HEK293 (cell line): Measurements from ENCODE around the gene PORCN.

Experiments
- CTCF ChIA-PET: fragments of 350-600 bp; formaldehyde crosslinking; extraction: SDS; loops from one replicate; lab custom pipeline; 2021; ENCODE audit warnings: antibody characterized with exemption; lab: Yijun Ruan, JAX
- POLR2A ChIA-PET: fragments of 300-600 bp; formaldehyde crosslinking; extraction: SDS; loops from one replicate; lab custom pipeline; 2020; ENCODE audit warnings: antibody characterized with exemption, inconsistent platforms; lab: Yijun Ruan, JAX
- H3K27ac ChIP-seq: fragments of 200-500 bp; sonication (Bioruptor generic); 2 replicates; pipeline ENCODE4 v1.5.1; 2014; ENCODE audit warnings: low read depth, low read length, control low read depth, inconsistent platforms; ENCODE audit errors: extremely low read depth
- H3K36me3 ChIP-seq, 2 experiments: fragments of 200-500 bp in 1 of 2; sonication (Bioruptor generic) in 1 of 2; 1 replicate in 1 of 2; 2 replicates in 1 of 2; pipeline ENCODE4 v1.5.1; 2014 to 2017; ENCODE audit warnings: inconsistent platforms in 2 of 2, low read length in 2 of 2; ENCODE audit not compliant: control insufficient read depth in 2 of 2, insufficient read depth in 1 of 2
- H3K4me1 ChIP-seq: fragments of 200-500 bp; sonication (Bioruptor generic); 2 replicates; pipeline ENCODE4 v1.5.1; 2014; ENCODE audit warnings: mild to moderate bottlenecking, low read length, inconsistent platforms; ENCODE audit not compliant: control insufficient read depth, insufficient read depth
- H3K4me3 ChIP-seq: 2 replicates; pipeline ENCODE4 v1.5.1; 2011; ENCODE audit warnings: low read depth, mild to moderate bottlenecking, control low read depth, low read length, moderate library complexity
- H3K9me3 ChIP-seq: fragments of 200-500 bp; sonication (Bioruptor generic); 2 replicates; pipeline ENCODE4 v1.5.1; 2014; ENCODE audit warnings: low read depth, low read length, inconsistent platforms; ENCODE audit not compliant: control insufficient read depth, insufficient read depth
- GLI4 ChIP-seq: fragments of 450-650 bp; formaldehyde crosslinking; IDR thresholded peaks from 2 replicates; pipeline ENCODE4 v1.5.1; 2016; ENCODE audit warnings: missing biosample characterization, missing genetic modification characterization
- KLF10 ChIP-seq: fragments of 450-650 bp; IDR thresholded peaks from 2 replicates; pipeline ENCODE4 v1.5.1; 2018; ENCODE audit warnings: missing biosample characterization, mild to moderate bottlenecking, missing genetic modification characterization
- KLF16 ChIP-seq: fragments of 450-650 bp; formaldehyde crosslinking; IDR thresholded peaks from 2 replicates; pipeline ENCODE4 v1.5.1; 2017; ENCODE audit warnings: missing biosample characterization, missing genetic modification characterization
- PRDM4 ChIP-seq: fragments of 450-650 bp; formaldehyde crosslinking; IDR thresholded peaks from 2 replicates; pipeline ENCODE4 v1.5.1; 2017; ENCODE audit warnings: missing biosample characterization, missing genetic modification characterization
- YY2 ChIP-seq: fragments of 450-650 bp; formaldehyde crosslinking; IDR thresholded peaks from 2 replicates; pipeline ENCODE4 v1.5.1; 2016; ENCODE audit warnings: missing biosample characterization, missing genetic modification characterization
- ZBTB48 ChIP-seq: fragments of 450-650 bp; formaldehyde crosslinking; IDR thresholded peaks from 2 replicates; pipeline ENCODE4 v1.5.1; 2016; ENCODE audit warnings: missing biosample characterization, missing genetic modification characterization
- ZFP69B ChIP-seq: fragments of 450-650 bp; formaldehyde crosslinking; IDR thresholded peaks from 2 replicates; pipeline ENCODE4 v1.5.1; 2016; ENCODE audit warnings: missing biosample characterization, missing genetic modification characterization
- ZIC2 ChIP-seq: fragments of 450-650 bp; formaldehyde crosslinking; IDR thresholded peaks from 2 replicates; pipeline ENCODE4 v1.5.1; 2016; ENCODE audit warnings: missing biosample characterization, missing genetic modification characterization
- ZNF121 ChIP-seq: fragments of 450-650 bp; formaldehyde crosslinking; IDR thresholded peaks from 2 replicates; pipeline ENCODE4 v1.5.1; 2016; ENCODE audit warnings: missing biosample characterization, missing genetic modification characterization
- ZNF148 ChIP-seq: fragments of 450-650 bp; formaldehyde crosslinking; IDR thresholded peaks from 2 replicates; pipeline ENCODE4 v1.5.0; 2017; ENCODE audit warnings: missing biosample characterization, missing genetic modification characterization, borderline replicate concordance
- ZNF24 ChIP-seq: fragments of 450-650 bp; formaldehyde crosslinking; IDR thresholded peaks from 2 replicates; pipeline ENCODE4 v1.5.1; 2016; ENCODE audit warnings: missing biosample characterization, missing genetic modification characterization
- ZNF404 ChIP-seq: fragments of 450-650 bp; formaldehyde crosslinking; IDR thresholded peaks from 2 replicates; pipeline ENCODE4 v1.5.1; 2017; ENCODE audit warnings: missing biosample characterization, missing genetic modification characterization
- ZNF513 ChIP-seq: fragments of 450-650 bp; IDR thresholded peaks from 2 replicates; pipeline ENCODE4 v1.5.1; 2018; ENCODE audit warnings: missing biosample characterization, missing genetic modification characterization
- ZNF530 ChIP-seq: fragments of 450-650 bp; formaldehyde crosslinking; IDR thresholded peaks from 2 replicates; pipeline ENCODE4 v1.5.1; 2016; ENCODE audit warnings: low read depth, missing biosample characterization, missing genetic modification characterization
- ZNF560 ChIP-seq: fragments of 450-650 bp; formaldehyde crosslinking; IDR thresholded peaks from 2 replicates; pipeline ENCODE4 v1.5.1; 2017; ENCODE audit warnings: missing biosample characterization, missing genetic modification characterization, borderline replicate concordance
- ZNF654 ChIP-seq: fragments of 450-650 bp; formaldehyde crosslinking; IDR thresholded peaks from 2 replicates; pipeline ENCODE4 v1.5.1; 2016; ENCODE audit warnings: low read depth, missing biosample characterization, missing genetic modification characterization
- ZNF660 ChIP-seq: fragments of 450-650 bp; IDR thresholded peaks from 2 replicates; pipeline ENCODE4 v1.5.1; 2018; ENCODE audit warnings: missing biosample characterization, mild to moderate bottlenecking, missing genetic modification characterization
- ZSCAN4 ChIP-seq: fragments of 450-650 bp; formaldehyde crosslinking; IDR thresholded peaks from 2 replicates; pipeline ENCODE4 v1.5.1; 2017; ENCODE audit warnings: missing biosample characterization, missing genetic modification characterization
- TF ChIP-seq, protein P1 (sequence below): sonication (generic); formaldehyde crosslinking; IDR thresholded peaks from 2 replicates; pipeline ENCODE4 v1.8.1; 2022; ENCODE audit warnings: mild to moderate bottlenecking, moderate library complexity, missing genetic modification reagents

PORCN gene

DNA sequence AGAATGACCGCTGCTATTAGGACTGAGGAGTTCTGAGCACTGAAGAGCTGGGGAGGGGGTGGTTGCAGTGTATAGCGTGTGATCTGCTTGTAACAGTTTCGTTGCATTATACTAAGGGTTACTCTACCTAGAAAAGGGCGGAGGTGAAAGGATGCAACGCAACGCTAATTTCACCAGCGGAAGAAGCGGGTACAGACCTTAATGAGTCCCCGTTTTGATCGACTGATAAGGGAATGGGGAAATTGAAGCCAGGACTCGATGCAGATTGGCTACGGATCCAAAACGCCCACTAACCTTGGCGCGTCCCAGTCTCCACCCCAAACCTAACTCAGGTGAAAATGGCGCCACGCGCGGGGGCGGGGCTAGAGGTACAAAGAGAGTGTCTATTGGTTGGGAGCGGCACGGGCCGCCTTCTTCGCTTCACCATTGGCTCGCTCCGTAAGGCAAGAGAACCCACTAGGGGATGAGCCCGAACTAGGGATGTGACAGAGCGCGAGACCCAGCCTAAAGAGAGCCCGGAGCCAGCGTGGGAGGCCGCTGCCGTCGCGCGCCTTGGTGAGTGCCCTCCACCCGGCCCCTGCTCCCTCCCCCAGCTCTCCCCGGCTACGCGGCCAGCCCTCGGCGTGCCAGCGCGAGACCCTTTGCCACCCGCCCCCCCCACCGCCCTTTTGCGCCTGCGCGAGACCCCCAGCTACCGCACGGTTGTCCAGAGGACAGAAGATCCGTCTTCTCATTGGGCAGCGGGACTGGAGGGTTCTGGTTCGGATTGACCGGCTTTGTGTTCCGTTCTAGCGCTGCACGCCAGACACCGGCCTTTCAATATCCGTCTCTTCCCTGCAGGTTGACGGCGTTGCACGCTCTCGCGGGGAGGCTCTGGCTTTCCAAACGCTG, 12.8 kb downstream of the PORCN start, which contains the start of gene EBP (continued):
- TF ChIP-seq ZNF513 (tag by site-specific recombination), result no peak
- no peak for TF ChIP-seq GLI4 (tag by site-specific recombination)
- no peak; the same call in 1 of the 2 replicates for TF ChIP-seq ZSCAN4
- no peak for TF ChIP-seq ZNF121 (tag by site-specific recombination)
- TF ChIP-seq ZNF404 (tag by site-specific recombination), result no peak
- TF ChIP-seq KLF16 (tag by site-specific recombination), result 0 out of 2 replicates have a peak, but pooled peaks have one; percentile 51
- peak; percentile 67; the same call in 1 of the 2 replicates for TF ChIP-seq KLF10 (tag by site-specific recombination)

DNA sequence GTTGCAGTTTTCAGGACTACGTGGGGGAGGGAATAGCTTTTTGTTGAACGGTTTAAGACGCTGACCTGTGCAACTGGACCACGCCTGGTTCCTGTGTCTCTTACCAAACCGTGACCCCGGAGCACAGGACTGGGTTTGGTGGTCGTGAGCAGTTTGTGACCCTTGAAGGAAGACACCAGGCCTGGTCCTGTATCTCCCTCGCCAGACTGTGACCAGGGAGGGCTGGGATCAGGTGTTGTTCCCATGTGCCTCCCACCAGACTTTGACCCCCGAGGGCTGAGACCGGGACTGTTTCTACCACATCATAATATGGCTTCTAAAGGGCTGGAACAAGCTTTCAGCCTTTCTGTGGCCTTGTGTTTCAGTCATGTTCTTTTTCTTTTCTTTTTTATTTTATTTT, 13.5 kb downstream of the PORCN start:
- ChIA-PET CTCF (no interaction called here), POLR2A (interaction anchor here (0.6 to 2.7 kb wide), 7 partner anchors 9 to 553 kb away, joined by 3 to 16 read pairs (median 6); partner anchors contain the start of gene TBC1D25)
- Histone ChIP-seq H3K27ac (peak overlapping the region; percentile 58; the same call in 1 of the 2 replicates), H3K9me3 (no peaks in the 10 kb centered on the region), H3K36me3 (peaks cover 21% of the 10 kb centered on the region in 2 experiments), H3K4me3 (peak overlapping the region; percentile 59), H3K4me1 (no peaks in the 10 kb centered on the region)
- no peak for TF ChIP-seq ZNF24
- no peak for TF ChIP-seq PRDM4 (tag by site-specific recombination)
- TF ChIP-seq, protein P1, sequence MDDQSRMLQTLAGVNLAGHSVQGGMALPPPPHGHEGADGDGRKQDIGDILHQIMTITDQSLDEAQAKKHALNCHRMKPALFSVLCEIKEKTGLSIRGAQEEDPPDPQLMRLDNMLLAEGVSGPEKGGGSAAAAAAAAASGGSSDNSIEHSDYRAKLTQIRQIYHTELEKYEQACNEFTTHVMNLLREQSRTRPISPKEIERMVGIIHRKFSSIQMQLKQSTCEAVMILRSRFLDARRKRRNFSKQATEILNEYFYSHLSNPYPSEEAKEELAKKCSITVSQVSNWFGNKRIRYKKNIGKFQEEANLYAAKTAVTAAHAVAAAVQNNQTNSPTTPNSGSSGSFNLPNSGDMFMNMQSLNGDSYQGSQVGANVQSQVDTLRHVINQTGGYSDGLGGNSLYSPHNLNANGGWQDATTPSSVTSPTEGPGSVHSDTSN, result no peak
- TF ChIP-seq ZNF530 (tag by site-specific recombination), result no peak
- TF ChIP-seq ZNF560 (tag by site-specific recombination), result no peak
- no peak for TF ChIP-seq ZNF660 (tag by site-specific recombination)
- no peak for TF ChIP-seq YY2 (tag by site-specific recombination)
- no peak for TF ChIP-seq ZNF654 (tag by site-specific recombination)
- no peak for TF ChIP-seq ZBTB48 (tag by site-specific recombination)
- TF ChIP-seq ZIC2, result no peak
- no peak for TF ChIP-seq ZNF513 (tag by site-specific recombination)
- TF ChIP-seq ZNF148 (tag by site-specific recombination), result no peak
- TF ChIP-seq ZFP69B (tag by site-specific recombination), result no peak
